HepG2 (cell line): ENCODE results near the gene COX15. TPM values are rescaled to one million over a fixed set of nuclear protein-coding genes. Genes with fewer than 3 reads are reported as not detected.

ENCODE experiments used
- ATAC-seq: fragments of 200-7000 bp; cut with Tn5 transposase; 3 replicates; pipeline ENCODE4 v1.9.1; 2020; ENCODE audit warnings: mild to moderate bottlenecking, moderate library complexity
- BruUV-seq: library from RNA; stranded (reverse); fragments of 400-500 nt; replicated peaks from 2 replicates; lab custom pipeline; 2021; lab: Mats Ljungman, UMichigan
- CTCF ChIA-PET: fragments of 300-600 bp; formaldehyde crosslinking; extraction: SDS; loops from one replicate; lab custom pipeline; 2021; ENCODE audit warnings: low total read pairs, inconsistent platforms, low intra/inter-chr PET ratio; lab: Yijun Ruan, JAX
- POLR2A ChIA-PET: fragments of 350-600 bp; sonication (Branson Sonifier 250); formaldehyde crosslinking; loops from one replicate; lab custom pipeline; 2020; ENCODE audit warnings: antibody characterized with exemption, inconsistent platforms; lab: Yijun Ruan, JAX
- DNase-seq: peaks from one replicate; pipeline ENCODE4 v3.0.0-alpha.2; 2015; ENCODE audit warnings: low spot score
- FAIRE-seq: peaks from 3 replicates; lab custom pipeline; 2011; peaks lifted over from hg19 to GRCh38; lab: Jason Lieb, UNC
- H2AFZ ChIP-seq: one replicate; pipeline ENCODE4 v1.6.1; 2011; ENCODE audit warnings: low read length, inconsistent platforms
- H3K27ac ChIP-seq: fragments of 300-600 bp; 3 replicates; pipeline ENCODE4 v1.8.0; 2011; ENCODE audit warnings: mixed run types, mild to moderate bottlenecking, mixed read lengths, low read length, inconsistent platforms; ENCODE audit not compliant: insufficient read depth; ENCODE audit errors: extremely low read length
- H3K27me3 ChIP-seq, 2 experiments: fragments of 200-600 bp in 1 of 2; 2 replicates in 1 of 2; 3 replicates in 1 of 2; pipeline versions ENCODE4 v1.6.0 to v1.8.0; 2011; ENCODE audit warnings: low read length in 2 of 2, mild to moderate bottlenecking in 2 of 2, moderate library complexity in 2 of 2, inconsistent platforms in 1 of 2; ENCODE audit not compliant: insufficient read depth in 2 of 2, control insufficient read depth in 1 of 2
- H3K36me3 ChIP-seq, 2 experiments: fragments of 200-600 bp in 1 of 2; replicated peaks in 1 of 2; 2 replicates in 1 of 2; 3 replicates in 1 of 2; pipeline versions ENCODE4 v1.5.1 to v1.8.0; 2011; ENCODE audit warnings: low read length in 2 of 2, inconsistent platforms in 1 of 2; ENCODE audit not compliant: insufficient read depth in 2 of 2, control insufficient read depth in 1 of 2
- H3K4me1 ChIP-seq: 2 replicates; pipeline ENCODE4 v1.5.1; 2012; ENCODE audit warnings: low read length, inconsistent platforms; ENCODE audit not compliant: insufficient read depth
- H3K4me2 ChIP-seq: 2 replicates; pipeline ENCODE4 v1.6.0; 2011; ENCODE audit warnings: low read depth, low read length, inconsistent platforms
- H3K4me3 ChIP-seq, 3 experiments: fragments of 200-600 bp in 1 of 3; sonication (generic), shearing (Covaris generic) in 1 of 3; replicated peaks in 1 of 3; 2 replicates each; pipeline ENCODE4 v1.5.1; 2011 to 2016; ENCODE audit warnings: low read length in 3 of 3, inconsistent platforms in 2 of 3, low read depth in 2 of 3, mild to moderate bottlenecking in 2 of 3, control low read depth in 1 of 3, mixed read lengths in 1 of 3; ENCODE audit not compliant: insufficient read depth in 1 of 3
- H3K79me2 ChIP-seq: one replicate; pipeline ENCODE4 v1.6.1; 2011; ENCODE audit warnings: low read length, inconsistent platforms; ENCODE audit not compliant: insufficient read depth
- H3K9ac ChIP-seq: 2 replicates; pipeline ENCODE4 v1.6.0; 2011; ENCODE audit warnings: mild to moderate bottlenecking, low read depth, low read length, inconsistent platforms; ENCODE audit not compliant: insufficient read depth
- H3K9me3 ChIP-seq: 2 replicates; pipeline ENCODE4 v1.5.1; 2012; ENCODE audit warnings: mild to moderate bottlenecking, low read length
- H4K20me1 ChIP-seq: 2 replicates; pipeline ENCODE4 v1.6.0; 2011; ENCODE audit warnings: inconsistent platforms, mild to moderate bottlenecking, low read length, moderate library complexity; ENCODE audit not compliant: insufficient read depth
- HNRNPK ChIP-seq: fragments of 200-400 bp; formaldehyde crosslinking; IDR thresholded peaks from 2 replicates; pipeline ENCODE4 v1.6.1; 2018; ENCODE audit warnings: low read length, low read depth, moderate library complexity, mild to moderate bottlenecking; ENCODE audit not compliant: poor library complexity, severe bottlenecking
- PBX2 ChIP-seq: IDR thresholded peaks from 2 replicates; pipeline ENCODE4 v1.6.1; 2016; ENCODE audit warnings: control low read depth
- ZNF839 ChIP-seq: sonication (generic); formaldehyde crosslinking; IDR thresholded peaks from 2 replicates; pipeline ENCODE4 v1.4.0; 2020; ENCODE audit warnings: missing genetic modification reagents, mild to moderate bottlenecking, borderline replicate concordance
- WGBS: methylation state at CpG from one replicate; pipeline ENCODE4 v1.1.6; 2017; ENCODE audit warnings: low lambda C conversion rate; 5-methylcytosine and 5-hydroxymethylcytosine counted together
- in situ Hi-C: cut with HindIII; loops from 2 replicates; pipeline ENCODE4 v1.10.0; 2017; ENCODE audit warnings: low pct_unique_long_range_greater_than_20kb; ENCODE audit not compliant: extremely low pct_ligation_motif_present
- intact Hi-C: fragments of 100-400 bp; cut with micrococcal nuclease; formaldehyde crosslinking; loops from one replicate; pipeline ENCODE4 v1.10.0; 2022; ENCODE audit not compliant: unreplicated experiment
- polyA plus RNA-seq, 8 experiments: library from polyadenylated mRNA; depleted of rRNA in 3 of 8; stranded (reverse) in 7 of 8; unstranded in 1 of 8; fragments of >200 nt; fragmentation: Illumina TruSeq in 4 of 8; extraction: Trizol in 4 of 8; gene quantifications; 2 replicates each; pipeline versions ENCODE4 v1.2.1 to v1.2.3, GENCODE V29; 2011 to 2016; ENCODE audit warnings: low read depth in 4 of 8, missing spikeins in 1 of 8, mixed read lengths in 1 of 8; ENCODE audit not compliant: insufficient read depth in 1 of 8
- total RNA-seq, 5 experiments: library from RNA; depleted of rRNA; stranded (reverse); fragments of >200 nt; fragmentation: Illumina TruSeq; extraction: Trizol; gene quantifications; 2 replicates each; pipeline ENCODE4 v1.2.3, GENCODE V29; 2016; ENCODE audit warnings: low read depth in 1 of 5
- TF ChIP-seq, protein P1 (sequence below): sonication (generic); formaldehyde crosslinking; IDR thresholded peaks from 2 replicates; pipeline ENCODE4 v1.8.0; 2022; ENCODE audit warnings: mild to moderate bottlenecking, missing genetic modification reagents
- TF ChIP-seq, protein P2 (sequence below): sonication (generic); formaldehyde crosslinking; IDR thresholded peaks from 2 replicates; pipeline ENCODE4 v1.4.0; 2020; ENCODE audit warnings: missing genetic modification reagents, borderline replicate concordance

The COX15 gene
- total and polyA plus RNA-seq, 2 of the 13 experiments (the other 11 are each of a cell fraction or from before 2014, with no cell fraction given) = 19.2 to 44.7 TPM

- ATAC-seq = no peak
- in situ Hi-C loops (no loop called here), intact Hi-C loops (no loop called here)
- no peak for DNase-seq
- Histone ChIP-seq H3K4me2 (no peak overlapping the region), H4K20me1 (no peaks in the 10 kb centered on the region), H3K9me3 (no peaks in the 10 kb centered on the region), H2AFZ (no peak overlapping the region), H3K27ac (no peak overlapping the region), H3K4me3 (no peak overlapping the region), H3K36me3 (peaks cover 23 to 68% of the 10 kb centered on the region in 2 experiments), H3K4me1 (no peaks in the 10 kb centered on the region), H3K9ac (no peak overlapping the region), H3K27me3 (no peaks in the 10 kb centered on the region), H3K79me2 (no peaks in the 10 kb centered on the region)
- no peak for FAIRE-seq
- ChIA-PET POLR2A (no interaction called here), CTCF (no interaction called here)
- over 99% methylated on average over 3 of the region's 3 CpGs for WGBS
- TF ChIP-seq HNRNPK (peak; percentile 53), PBX2 (CRISPR knock-in tag) (no peak), ZNF839 (CRISPR knock-in tag) (no peak)
- TF ChIP-seq, protein P1, sequence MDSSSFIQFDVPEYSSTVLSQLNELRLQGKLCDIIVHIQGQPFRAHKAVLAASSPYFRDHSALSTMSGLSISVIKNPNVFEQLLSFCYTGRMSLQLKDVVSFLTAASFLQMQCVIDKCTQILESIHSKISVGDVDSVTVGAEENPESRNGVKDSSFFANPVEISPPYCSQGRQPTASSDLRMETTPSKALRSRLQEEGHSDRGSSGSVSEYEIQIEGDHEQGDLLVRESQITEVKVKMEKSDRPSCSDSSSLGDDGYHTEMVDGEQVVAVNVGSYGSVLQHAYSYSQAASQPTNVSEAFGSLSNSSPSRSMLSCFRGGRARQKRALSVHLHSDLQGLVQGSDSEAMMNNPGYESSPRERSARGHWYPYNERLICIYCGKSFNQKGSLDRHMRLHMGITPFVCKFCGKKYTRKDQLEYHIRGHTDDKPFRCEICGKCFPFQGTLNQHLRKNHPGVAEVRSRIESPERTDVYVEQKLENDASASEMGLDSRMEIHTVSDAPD (CRISPR knock-in tag) = no peak
- TF ChIP-seq, protein P2, sequence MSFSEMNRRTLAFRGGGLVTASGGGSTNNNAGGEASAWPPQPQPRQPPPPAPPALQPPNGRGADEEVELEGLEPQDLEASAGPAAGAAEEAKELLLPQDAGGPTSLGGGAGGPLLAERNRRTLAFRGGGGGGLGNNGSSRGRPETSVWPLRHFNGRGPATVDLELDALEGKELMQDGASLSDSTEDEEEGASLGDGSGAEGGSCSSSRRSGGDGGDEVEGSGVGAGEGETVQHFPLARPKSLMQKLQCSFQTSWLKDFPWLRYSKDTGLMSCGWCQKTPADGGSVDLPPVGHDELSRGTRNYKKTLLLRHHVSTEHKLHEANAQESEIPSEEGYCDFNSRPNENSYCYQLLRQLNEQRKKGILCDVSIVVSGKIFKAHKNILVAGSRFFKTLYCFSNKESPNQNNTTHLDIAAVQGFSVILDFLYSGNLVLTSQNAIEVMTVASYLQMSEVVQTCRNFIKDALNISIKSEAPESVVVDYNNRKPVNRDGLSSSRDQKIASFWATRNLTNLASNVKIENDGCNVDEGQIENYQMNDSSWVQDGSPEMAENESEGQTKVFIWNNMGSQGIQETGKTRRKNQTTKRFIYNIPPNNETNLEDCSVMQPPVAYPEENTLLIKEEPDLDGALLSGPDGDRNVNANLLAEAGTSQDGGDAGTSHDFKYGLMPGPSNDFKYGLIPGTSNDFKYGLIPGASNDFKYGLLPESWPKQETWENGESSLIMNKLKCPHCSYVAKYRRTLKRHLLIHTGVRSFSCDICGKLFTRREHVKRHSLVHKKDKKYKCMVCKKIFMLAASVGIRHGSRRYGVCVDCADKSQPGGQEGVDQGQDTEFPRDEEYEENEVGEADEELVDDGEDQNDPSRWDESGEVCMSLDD (CRISPR knock-in tag) = no peak
- BruUV-seq = no TSS peak
Measured at GRCh38 chr10:99693933-99694583, 37.9 kb downstream of the COX15 start.
